Colonic mucosa (tissue), 4 donors: ENCODE measurements around the gene PNRC1. TPM values are rescaled to one million over a fixed set of nuclear protein-coding genes. Genes with fewer than 3 reads are reported as not detected.
"Not testable (repeated sequence)": the region's sequence is repeated elsewhere in the genome, so short reads cannot be mapped to it uniquely, and the experiment has no call there.

Experiments
- DNase-seq: peaks from one replicate; pipeline ENCODE4 v3.0.0-alpha.2; 2020
- H3K27ac ChIP-seq: fragments of 200-600 bp; one replicate; pipeline ENCODE4 v1.8.0; 2021
- H3K27me3 ChIP-seq: fragments of 200-600 bp; one replicate; pipeline ENCODE4 v1.8.0; 2021
- H3K36me3 ChIP-seq: fragments of 200-600 bp; one replicate; pipeline ENCODE4 v1.8.0; 2021
- H3K4me1 ChIP-seq: fragments of 200-600 bp; one replicate; pipeline ENCODE4 v1.8.0; 2021; ENCODE audit warnings: mild to moderate bottlenecking
- H3K4me3 ChIP-seq: fragments of 200-600 bp; one replicate; pipeline ENCODE4 v1.8.0; 2021
- H3K9ac ChIP-seq, 2 donors: one replicate each; pipeline ENCODE4 v1.7.0; 2013; ENCODE audit warnings: control low read depth in 2 of 2, low read depth in 2 of 2, low read length in 2 of 2
- H3K9me3 ChIP-seq: fragments of 200-600 bp; one replicate; pipeline ENCODE4 v1.8.0; 2021
- intact Hi-C: fragments of 100-400 bp; cut with DNase I; formaldehyde crosslinking; loops from one replicate; pipeline ENCODE4 v1.14.1; 2022
- total RNA-seq, 2 donors: library from RNA; stranded (reverse); fragmentation: NEBNext Ultra II Directional in 1 of 2; extraction: Animal tissue kit (Norgen Biotek cat#: 25700) in 1 of 2; gene quantifications; one replicate each; pipeline ENCODE4 v1.2.1, GENCODE V29; 2021
- TF ChIP-seq, protein P1 (sequence below): fragments of 200-600 bp; IDR thresholded peaks from one replicate; pipeline ENCODE4 v1.8.0; 2022; ENCODE audit warnings: antibody characterized with exemption, mild to moderate bottlenecking
- donor health status: healthy.
- donor health status: DM: no; HTN: no; CAD: no.
- donor health status: DM: no; HTN: no; CAD: no.

PNRC1 gene
- total RNA-seq = 100 to 1,000 TPM in 1 of 2 donors, 10 to 100 TPM in 1; 47.8 to 143 TPM

DNA sequence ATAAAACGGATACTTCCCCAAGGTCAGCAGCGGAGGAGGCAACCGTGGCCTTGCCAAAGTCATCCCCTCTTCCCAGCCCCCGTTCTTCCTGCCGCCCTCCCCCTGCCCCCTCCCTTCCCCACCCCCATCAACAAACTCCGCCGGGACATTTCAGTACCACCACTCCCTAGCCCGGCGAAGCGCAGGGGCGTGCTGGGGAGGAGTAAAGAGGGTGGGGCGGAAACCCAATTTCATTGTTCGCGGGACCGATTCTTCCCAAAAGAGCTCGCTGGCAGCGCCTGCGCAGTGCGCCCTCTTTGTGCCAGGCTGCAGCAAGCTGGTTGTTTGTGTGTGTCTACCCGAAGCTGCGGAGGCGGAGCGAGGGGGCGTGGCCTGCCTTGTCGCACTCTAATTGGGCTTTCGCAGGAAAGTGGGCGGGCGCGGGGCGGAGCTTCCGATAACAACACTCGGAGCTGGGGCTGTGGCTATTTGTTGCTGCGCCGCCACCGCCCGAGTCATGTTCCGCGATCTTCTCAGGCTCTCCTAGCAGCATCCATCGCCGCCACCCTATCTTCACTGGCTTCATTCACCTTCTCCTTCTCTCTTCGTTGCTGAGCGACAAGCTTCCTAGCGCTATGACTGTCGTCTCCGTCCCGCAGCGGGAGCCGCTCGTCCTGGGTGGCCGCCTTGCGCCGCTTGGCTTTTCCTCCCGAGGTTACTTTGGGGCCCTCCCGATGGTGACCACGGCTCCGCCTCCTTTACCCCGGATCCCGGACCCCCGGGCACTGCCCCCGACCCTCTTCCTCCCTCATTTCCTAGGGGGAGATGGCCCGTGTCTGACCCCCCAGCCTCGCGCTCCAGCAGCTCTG, at the start of gene PNRC1:
Gene PNRC1 (plus strand): TSS at position 471 of the 848 bp plus-strand sequence. CDS start 144 bp downstream, at position 615.
- TF ChIP-seq, protein P1, sequence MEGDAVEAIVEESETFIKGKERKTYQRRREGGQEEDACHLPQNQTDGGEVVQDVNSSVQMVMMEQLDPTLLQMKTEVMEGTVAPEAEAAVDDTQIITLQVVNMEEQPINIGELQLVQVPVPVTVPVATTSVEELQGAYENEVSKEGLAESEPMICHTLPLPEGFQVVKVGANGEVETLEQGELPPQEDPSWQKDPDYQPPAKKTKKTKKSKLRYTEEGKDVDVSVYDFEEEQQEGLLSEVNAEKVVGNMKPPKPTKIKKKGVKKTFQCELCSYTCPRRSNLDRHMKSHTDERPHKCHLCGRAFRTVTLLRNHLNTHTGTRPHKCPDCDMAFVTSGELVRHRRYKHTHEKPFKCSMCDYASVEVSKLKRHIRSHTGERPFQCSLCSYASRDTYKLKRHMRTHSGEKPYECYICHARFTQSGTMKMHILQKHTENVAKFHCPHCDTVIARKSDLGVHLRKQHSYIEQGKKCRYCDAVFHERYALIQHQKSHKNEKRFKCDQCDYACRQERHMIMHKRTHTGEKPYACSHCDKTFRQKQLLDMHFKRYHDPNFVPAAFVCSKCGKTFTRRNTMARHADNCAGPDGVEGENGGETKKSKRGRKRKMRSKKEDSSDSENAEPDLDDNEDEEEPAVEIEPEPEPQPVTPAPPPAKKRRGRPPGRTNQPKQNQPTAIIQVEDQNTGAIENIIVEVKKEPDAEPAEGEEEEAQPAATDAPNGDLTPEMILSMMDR = no peak
- intact Hi-C loops = loop anchor here (5.0 to 10.0 kb wide), 2 partner anchors 37 to 96 kb away; partner anchors contain the start of gene SRSF12
- peak within 1 kb of the TSS; percentile 99 for H3K27ac ChIP-seq
- H3K9me3 ChIP-seq = no peaks in the 10 kb centered on the region
- H3K36me3 ChIP-seq = peaks cover 2% of the 10 kb centered on the region
- peak; percentile 100 for DNase-seq
- peak within 1 kb of the TSS; percentile 99 to 100 for H3K9ac ChIP-seq
- peak within 1 kb of the TSS; percentile 78 for H3K4me3 ChIP-seq
- no peaks in the 10 kb centered on the region for H3K27me3 ChIP-seq
- no peaks in the 10 kb centered on the region for H3K4me1 ChIP-seq

DNA sequence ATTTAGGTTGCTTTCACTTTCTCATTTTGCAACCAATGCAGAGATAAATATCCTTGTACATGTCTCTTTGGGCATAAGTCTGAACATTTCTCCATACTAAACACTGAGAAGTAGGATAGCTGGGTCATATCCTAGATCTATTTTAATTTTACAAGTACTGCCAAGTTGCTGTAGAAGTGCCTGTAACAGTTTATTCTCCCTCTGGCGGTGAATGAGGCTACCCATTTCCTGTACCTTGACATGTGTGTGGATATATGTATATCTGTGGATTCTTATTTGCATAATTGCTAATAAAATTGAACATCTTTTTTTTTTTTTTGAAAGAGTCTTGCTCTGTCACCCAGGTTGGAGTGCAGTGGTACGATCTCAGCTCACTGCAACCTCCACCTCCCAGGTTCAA, 48.0 kb upstream of the PNRC1 start:
- Histone ChIP-seq H3K4me3 (no peak overlapping the region), H3K9ac (no peak overlapping the region), H3K4me1 (peaks cover 8% of the 10 kb centered on the region), H3K27me3 (no peaks in the 10 kb centered on the region), H3K27ac (no peak overlapping the region), H3K9me3 (no peaks in the 10 kb centered on the region), H3K36me3 (no peaks in the 10 kb centered on the region)
- intact Hi-C loops = no loop called here
- DNase-seq = no peak
- TF ChIP-seq, protein P1 = no peak

DNA sequence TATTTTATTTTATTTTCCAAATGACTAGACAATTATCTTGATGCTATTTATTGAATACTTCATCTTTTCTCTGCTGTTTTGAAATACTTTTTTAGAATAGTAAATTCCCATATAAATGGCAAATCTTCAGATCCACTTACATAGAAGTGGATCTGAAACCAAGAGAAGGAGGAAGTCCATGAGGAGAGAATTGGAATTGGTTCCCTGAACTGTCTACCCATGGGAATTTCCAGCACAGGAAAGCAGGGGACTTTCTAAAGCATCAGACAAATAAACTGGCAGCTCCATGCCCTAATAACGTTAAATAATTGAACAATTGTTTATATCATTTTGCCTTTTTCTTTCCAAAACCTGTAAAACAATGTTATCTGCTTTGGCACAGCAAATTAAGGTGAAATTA, 47.1 kb upstream of the PNRC1 start:
- no peak for DNase-seq
- intact Hi-C loops = no loop called here
- Histone ChIP-seq H3K9ac (no peak overlapping the region), H3K27ac (no peak overlapping the region), H3K4me1 (peaks cover 8% of the 10 kb centered on the region), H3K9me3 (no peaks in the 10 kb centered on the region), H3K36me3 (no peaks in the 10 kb centered on the region), H3K4me3 (no peak overlapping the region), H3K27me3 (no peaks in the 10 kb centered on the region)
- TF ChIP-seq, protein P1 = no peak

DNA sequence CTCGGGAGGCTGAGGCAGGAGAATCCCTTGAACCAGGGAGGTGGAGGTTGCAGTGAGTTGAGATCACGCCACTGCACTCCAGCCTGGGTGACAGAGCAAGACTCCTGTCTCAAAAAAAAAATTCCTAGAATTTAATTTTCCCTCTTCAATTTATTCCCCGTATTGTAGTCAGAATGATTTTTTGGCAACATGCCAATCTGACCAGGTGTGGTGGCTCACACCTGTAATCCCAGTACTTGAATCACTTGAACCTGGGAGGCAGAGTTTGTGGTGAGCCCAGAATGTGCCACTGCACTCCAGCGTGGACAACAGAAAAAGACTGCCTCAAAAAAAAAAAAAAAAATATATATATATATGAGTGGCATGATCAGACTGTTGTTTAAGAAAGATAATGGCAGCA, 46.4 kb upstream of the PNRC1 start:
- intact Hi-C loops, H3K4me3 ChIP-seq, H3K9me3 ChIP-seq, DNase-seq, H3K4me1 ChIP-seq, H3K36me3 ChIP-seq, H3K9ac ChIP-seq, H3K27me3 ChIP-seq: not testable (repeated sequence)
- peak overlapping the region; percentile 90 for H3K27ac ChIP-seq

DNA sequence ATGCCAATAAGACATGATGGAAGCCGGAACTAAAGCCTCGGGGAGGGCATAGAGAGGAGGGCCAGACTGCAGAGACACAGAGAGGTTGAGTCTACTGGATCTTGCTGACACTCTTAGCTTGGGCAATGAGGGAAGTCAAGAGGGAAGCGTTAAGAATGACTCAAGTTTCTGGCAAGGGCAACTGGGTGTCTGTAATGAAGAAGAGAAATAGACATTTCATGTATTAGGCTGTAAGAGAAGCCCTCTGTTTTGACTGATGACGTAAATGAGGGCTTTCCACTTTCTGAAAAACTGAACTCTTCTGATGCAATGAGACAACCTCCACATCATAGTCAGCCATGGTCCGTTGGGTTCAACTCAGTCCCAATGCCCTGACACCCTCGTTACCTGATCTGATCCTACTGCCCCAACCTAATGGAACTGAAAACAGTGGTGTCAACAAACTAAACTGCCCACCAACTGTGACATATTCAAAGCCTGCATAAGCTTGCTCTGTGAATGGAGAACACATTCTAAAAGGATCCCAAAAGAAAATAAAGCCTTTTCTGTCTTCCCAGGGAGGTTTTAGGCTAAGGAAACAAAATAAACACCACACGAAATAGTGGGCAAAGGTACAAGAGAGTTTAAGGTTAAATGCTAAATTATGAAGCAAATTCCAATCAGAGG, 45.8 kb upstream of the PNRC1 start:
- Histone ChIP-seq H3K27ac (peak overlapping the region; percentile 90), H3K9ac (peak overlapping the region in 1 of 2 donors; percentile 52), H3K9me3 (no peaks in the 10 kb centered on the region), H3K27me3 (no peaks in the 10 kb centered on the region), H3K4me3 (no peak overlapping the region), H3K36me3 (no peaks in the 10 kb centered on the region), H3K4me1 (peaks cover 8% of the 10 kb centered on the region)
- intact Hi-C loops = no loop called here
- DNase-seq = peak; percentile 32
- TF ChIP-seq, protein P1 = no peak
